Globus pallidus (tissue), 1 donor: ENCODE results near the gene CIBAR2.

Experiments used
- DNase-seq: peaks from one replicate; pipeline ENCODE4 v3.0.0-alpha.2; 2015; ENCODE audit warnings: low spot score

CIBAR2 gene

GRCh38 chr16:85144026-85144915, 32.0 kb upstream of the CIBAR2 start:
- no peak for DNase-seq

GRCh38 chr16:85142771-85143211, 30.5 kb upstream of the CIBAR2 start:
- no peak for DNase-seq

- DNase-seq: no peak
Measured at GRCh38 chr16:85142129-85142513, 29.8 kb upstream of the CIBAR2 start.

GRCh38 chr16:85141491-85142128, 29.3 kb upstream of the CIBAR2 start:
- DNase-seq: no peak

GRCh38 chr16:85140455-85141012, 28.3 kb upstream of the CIBAR2 start:
- no peak for DNase-seq

GRCh38 chr16:85139881-85140339, 27.6 kb upstream of the CIBAR2 start:
- DNase-seq: no peak

GRCh38 chr16:85138825-85139627, 26.8 kb upstream of the CIBAR2 start:
- DNase-seq: no peak

- no peak for DNase-seq
Measured at GRCh38 chr16:85138073-85138824, 26.0 kb upstream of the CIBAR2 start.

GRCh38 chr16:85137323-85138072, 25.2 kb upstream of the CIBAR2 start:
- peak; percentile 88 for DNase-seq

- no peak for DNase-seq
Measured at GRCh38 chr16:85136702-85137322, 24.5 kb upstream of the CIBAR2 start.

GRCh38 chr16:85136213-85136701, 24.0 kb upstream of the CIBAR2 start:
- DNase-seq: peak; percentile 60

- DNase-seq: no peak
Measured at GRCh38 chr16:85134789-85135142, 22.5 kb upstream of the CIBAR2 start.

- no peak for DNase-seq
Measured at GRCh38 chr16:85134076-85134788, 22.0 kb upstream of the CIBAR2 start.

GRCh38 chr16:85133290-85133599, 21.0 kb upstream of the CIBAR2 start:
- DNase-seq: no peak

- no peak for DNase-seq
Measured at GRCh38 chr16:85132456-85133289, 20.4 kb upstream of the CIBAR2 start.

GRCh38 chr16:85130705-85131028, 18.4 kb upstream of the CIBAR2 start:
- no peak for DNase-seq

- peak; percentile 30 for DNase-seq
Measured at GRCh38 chr16:85129876-85130704, 17.8 kb upstream of the CIBAR2 start.
